ENCODE results near the gene GRK6. TPM values are rescaled to one million over a fixed set of nuclear protein-coding genes. Genes with fewer than 3 reads are reported as not detected.

The GRK6 gene
- total and polyA plus RNA-seq, 11 donors = 6.8 to 33.2 (median 17.3) TPM

DNA sequence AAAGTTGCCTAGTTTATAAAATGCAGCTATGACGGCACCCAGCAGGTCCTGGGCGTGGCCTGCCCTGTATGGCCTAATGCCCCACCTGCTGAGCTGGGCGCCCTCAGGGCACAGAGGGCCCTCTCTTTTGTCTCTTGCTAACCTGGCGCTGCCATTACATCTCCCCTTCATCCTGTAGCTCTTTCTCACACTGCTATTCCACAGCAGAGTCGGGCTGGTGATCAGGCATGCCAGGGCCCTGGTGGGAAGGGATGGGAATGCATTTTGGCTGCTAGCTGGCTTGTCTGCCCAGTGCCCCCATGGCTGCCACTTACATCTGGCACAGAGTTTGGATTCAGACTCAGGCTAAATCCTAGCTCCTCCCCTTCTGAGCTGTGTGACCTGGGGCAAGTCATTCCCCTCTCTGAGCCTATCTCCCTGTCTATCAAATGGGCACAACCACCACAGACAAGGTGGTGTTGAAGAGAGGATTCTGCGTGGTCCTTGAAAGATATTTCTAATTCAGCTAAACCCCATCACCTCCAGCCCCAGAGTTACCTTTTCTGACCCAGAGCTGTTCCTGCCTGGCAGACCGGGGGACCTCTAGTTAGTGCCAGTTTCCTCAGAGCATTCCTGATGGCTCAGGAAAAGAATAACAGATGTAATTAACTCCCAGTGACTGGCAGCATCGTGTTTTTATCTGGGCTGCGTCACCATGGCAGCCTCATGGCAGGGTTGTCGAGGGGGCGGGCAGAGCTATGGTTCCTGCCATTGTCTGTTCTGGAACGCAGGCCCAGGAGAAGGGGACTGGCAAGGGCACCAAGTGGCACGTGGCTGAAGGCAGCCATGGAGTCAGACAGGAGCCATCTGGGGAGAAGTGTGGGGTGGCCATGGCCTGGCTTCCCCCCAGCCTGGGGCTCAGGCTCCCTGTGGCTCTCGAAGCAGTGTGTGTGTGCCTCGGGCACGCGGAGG is 26.5 kb downstream of the GRK6 start:
- intact Hi-C loops (cut with DNase I) = loop anchor here in 5 of 10 donors (1.0 to 10.0 kb wide), 4 partner anchors 46 to 138 kb away; partner anchors contain the start of genes MXD3 (in 5 of the 5), F12 (in 1 of the 5) and PFN3 (in 1 of the 5)
- DNase-seq = no peak
- no peak for TF ChIP-seq POLR2A (IDR thresholded peaks at IDR 0.05)
- TF ChIP-seq, protein P1, sequence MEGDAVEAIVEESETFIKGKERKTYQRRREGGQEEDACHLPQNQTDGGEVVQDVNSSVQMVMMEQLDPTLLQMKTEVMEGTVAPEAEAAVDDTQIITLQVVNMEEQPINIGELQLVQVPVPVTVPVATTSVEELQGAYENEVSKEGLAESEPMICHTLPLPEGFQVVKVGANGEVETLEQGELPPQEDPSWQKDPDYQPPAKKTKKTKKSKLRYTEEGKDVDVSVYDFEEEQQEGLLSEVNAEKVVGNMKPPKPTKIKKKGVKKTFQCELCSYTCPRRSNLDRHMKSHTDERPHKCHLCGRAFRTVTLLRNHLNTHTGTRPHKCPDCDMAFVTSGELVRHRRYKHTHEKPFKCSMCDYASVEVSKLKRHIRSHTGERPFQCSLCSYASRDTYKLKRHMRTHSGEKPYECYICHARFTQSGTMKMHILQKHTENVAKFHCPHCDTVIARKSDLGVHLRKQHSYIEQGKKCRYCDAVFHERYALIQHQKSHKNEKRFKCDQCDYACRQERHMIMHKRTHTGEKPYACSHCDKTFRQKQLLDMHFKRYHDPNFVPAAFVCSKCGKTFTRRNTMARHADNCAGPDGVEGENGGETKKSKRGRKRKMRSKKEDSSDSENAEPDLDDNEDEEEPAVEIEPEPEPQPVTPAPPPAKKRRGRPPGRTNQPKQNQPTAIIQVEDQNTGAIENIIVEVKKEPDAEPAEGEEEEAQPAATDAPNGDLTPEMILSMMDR (IDR thresholded peaks at IDR 0.05) = no peak
- Histone ChIP-seq H3K4me3 (no peak overlapping the region), H3K27ac (peak overlapping the region in 1 of 12 donors; percentile 83), H3K9me3 (no peaks in the 10 kb centered on the region), H3K27me3 (peaks cover 0 to 26% (median 3%) of the 10 kb centered on the region in 9 donors), H3K4me1 (peaks cover 0 to 62% (median 26%) of the 10 kb centered on the region in 12 donors), H3K36me3 (peaks cover 0 to 8% (median 0%) of the 10 kb centered on the region in 9 donors)
- peak in 1 of 4 donors; percentile 16 for ATAC-seq
- 74 to 81% (median 78%) methylated on average over 11 to 17 of the region's 17 CpGs for WGBS, 4 donors

DNA sequence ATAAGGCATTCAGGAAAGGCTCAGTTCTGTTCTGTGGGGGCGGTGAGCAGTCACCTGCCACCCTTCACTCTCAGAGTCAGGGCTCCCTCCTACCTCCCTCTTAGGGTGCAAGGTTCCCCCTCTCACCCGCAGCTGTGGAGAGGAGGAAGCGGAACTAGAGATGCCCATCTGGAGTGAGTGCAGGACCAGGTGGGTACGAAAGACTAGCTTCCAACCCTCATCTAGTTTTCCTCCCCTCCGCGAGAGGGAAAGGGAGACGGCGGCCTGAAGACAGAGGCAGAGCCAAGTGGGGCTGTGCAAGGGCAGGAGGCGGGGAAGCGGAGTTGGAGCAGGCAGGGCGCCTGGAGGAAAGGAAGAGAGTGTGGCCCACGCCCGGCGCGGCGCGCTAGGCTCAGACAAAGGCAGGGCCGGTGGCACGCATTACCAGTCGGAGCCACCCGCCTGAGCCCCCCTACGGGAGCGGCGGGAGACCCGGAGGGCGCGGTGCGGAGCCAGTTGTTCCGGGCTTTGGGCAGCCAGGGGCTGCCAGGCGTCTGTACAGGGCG is 27.4 kb downstream of the GRK6 start:
- peak; percentile 8 to 16 (median 11) for ATAC-seq
- peak overlapping the region; percentile 48 to 81 (median 64) for H3K4me3 ChIP-seq
- H3K27me3 ChIP-seq = peaks cover 0 to 26% (median 3%) of the 10 kb centered on the region in 9 donors
- intact Hi-C loops (cut with DNase I) = loop anchor here (1.0 to 10.0 kb wide), 16 partner anchors 27 to 139 kb away; partner anchors contain the start of genes MXD3 (in 5 of the 10), GRK6 (in 2 of the 10), PDLIM7 (in 2 of the 10) and F12 (in 1 of the 10)
- DNase-seq = peak in 2 of 5 donors; percentile 51 to 64
- peaks cover 0 to 17% (median 4%) of the 10 kb centered on the region in 9 donors for H3K36me3 ChIP-seq
- H3K4me1 ChIP-seq = peaks cover 0 to 57% (median 23%) of the 10 kb centered on the region in 12 donors
- no peaks in the 10 kb centered on the region for H3K9me3 ChIP-seq
- TF ChIP-seq, protein P1 (IDR thresholded peaks at IDR 0.05) = no peak
- TF ChIP-seq POLR2A (IDR thresholded peaks at IDR 0.05) = no peak
- peak overlapping the region in 10 of 12 donors; percentile 50 to 83 (median 69) for H3K27ac ChIP-seq
- 8 to 14% (median 9%) methylated on average over 20 to 31 of the region's 31 CpGs for WGBS, 4 donors

DNA sequence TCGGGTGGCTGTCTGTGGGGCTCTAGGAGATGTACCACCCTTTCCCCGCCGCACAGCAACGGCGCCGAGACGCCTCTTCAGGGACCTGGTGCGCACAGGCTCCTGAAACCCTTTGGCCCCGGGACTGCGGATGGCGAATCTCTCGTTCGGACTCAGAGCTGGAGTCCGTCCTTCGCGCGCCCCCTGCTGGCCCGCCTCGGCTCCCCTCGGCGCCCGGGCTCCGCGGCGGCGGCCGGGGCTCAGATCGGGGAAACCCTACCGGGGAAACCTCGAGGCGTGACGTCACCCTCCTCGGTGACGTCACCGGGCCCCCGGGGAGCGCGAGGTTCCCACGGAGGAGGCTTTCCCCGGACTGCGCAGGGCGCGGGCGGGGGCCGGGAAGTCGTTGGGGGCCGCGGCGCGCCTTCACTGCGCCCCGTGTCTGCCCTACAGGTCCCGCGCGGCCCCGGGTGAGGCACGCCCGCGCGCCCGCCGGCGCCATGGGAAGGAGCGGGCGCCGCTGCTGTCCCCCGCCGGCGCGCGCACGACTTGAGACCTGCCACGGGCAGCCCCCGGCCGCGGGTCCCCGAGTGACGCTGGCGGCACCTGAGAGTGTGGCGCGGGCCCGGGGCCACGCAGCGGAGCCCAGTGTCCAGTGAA is 28.0 kb downstream of the GRK6 start:
- H3K4me1 ChIP-seq = peaks cover 0 to 57% (median 23%) of the 10 kb centered on the region in 12 donors
- intact Hi-C loops (cut with DNase I) = loop anchor here (1.0 to 10.0 kb wide), 17 partner anchors 28 to 140 kb away; partner anchors contain the start of genes MXD3 (in 5 of the 10), PDLIM7 (in 5 of the 10), GRK6 (in 2 of the 10) and F12 (in 1 of the 10)
- no peaks in the 10 kb centered on the region for H3K9me3 ChIP-seq
- DNase-seq = peak; percentile 91 to 95 (median 92)
- peak overlapping the region in 11 of 12 donors; percentile 60 to 83 (median 69) for H3K27ac ChIP-seq
- WGBS, 4 donors = 0 to 1% (median 1%) methylated on average over 17 to 84 of the region's 84 CpGs; no CpG with 5 or more reads in 1 of the 4 donors
- peak in 1 of 2 donors; percentile 31 for TF ChIP-seq POLR2A (IDR thresholded peaks at IDR 0.05)
- TF ChIP-seq, protein P1 (IDR thresholded peaks at IDR 0.05) = peak; percentile 85 to 96 (median 92)
- H3K36me3 ChIP-seq = peaks cover 0 to 22% (median 4%) of the 10 kb centered on the region in 9 donors
- peak overlapping the region; percentile 48 to 81 (median 64) for H3K4me3 ChIP-seq
- ATAC-seq = peak; percentile 37 to 74 (median 70)
- H3K27me3 ChIP-seq = peaks cover 0 to 23% (median 3%) of the 10 kb centered on the region in 9 donors

Data from heart left ventricle (tissue), 16 donors.